Heart right ventricle (tissue), 16 donors: ENCODE results near the gene KRT78. TPM values are rescaled to one million over a fixed set of nuclear protein-coding genes. Genes with fewer than 3 reads are reported as not detected.

Experiments
- ATAC-seq, 8 donors: fragments of 200-7000 bp; cut with Tn5 transposase; one replicate each; pipeline ENCODE4 v1.9.1; 2020; ENCODE audit warnings: mild to moderate bottlenecking in 8 of 8, moderate library complexity in 8 of 8, moderate number of reproducible peaks in 1 of 8
- DNase-seq, 2 donors: peaks; one replicate each; pipeline ENCODE4 v3.0.0-alpha.2; 2020
- H3K27ac ChIP-seq, 10 donors: fragments of 200-600 bp; sonication (generic) in 2 of 10; one replicate each; pipeline versions ENCODE4 v1.5.0 to v1.8.0; 2020 to 2022; ENCODE audit warnings: mild to moderate bottlenecking in 3 of 10
- H3K27me3 ChIP-seq, 7 donors: fragments of 200-600 bp; one replicate each; pipeline ENCODE4 v1.8.0; 2021 to 2022; ENCODE audit warnings: mild to moderate bottlenecking in 2 of 7
- H3K36me3 ChIP-seq, 9 donors: fragments of 200-600 bp; sonication (generic) in 1 of 9; one replicate each; pipeline versions ENCODE4 v1.5.0 to v1.8.0; 2020 to 2022; ENCODE audit warnings: mild to moderate bottlenecking in 2 of 9
- H3K4me1 ChIP-seq, 9 donors: fragments of 200-600 bp; sonication (generic) in 1 of 9; one replicate each; pipeline versions ENCODE4 v1.5.0 to v1.8.0; 2020 to 2022; ENCODE audit warnings: mild to moderate bottlenecking in 4 of 9
- H3K4me3 ChIP-seq, 10 donors: fragments of 200-600 bp; sonication (generic) in 2 of 10; one replicate each; pipeline versions ENCODE4 v1.5.0 to v1.8.0; 2020 to 2022; ENCODE audit warnings: mild to moderate bottlenecking in 7 of 10, moderate library complexity in 2 of 10
- H3K9me3 ChIP-seq, 11 donors: fragments of 200-600 bp in 10 of 11; sonication (generic) in 2 of 11; one replicate each; pipeline versions ENCODE4 v1.5.0 to v1.8.0; 2013 to 2022; ENCODE audit warnings: mild to moderate bottlenecking in 2 of 11, control low read depth in 1 of 11, moderate library complexity in 1 of 11
- CTCF ChIP-seq, 9 donors: fragments of 200-600 bp; sonication (generic) in 2 of 9; IDR thresholded peaks; one replicate each; pipeline versions ENCODE4 v1.5.0 to v1.8.0; 2021 to 2022; ENCODE audit warnings: antibody characterized with exemption in 9 of 9, mild to moderate bottlenecking in 5 of 9, moderate library complexity in 1 of 9
- WGBS, 2 donors: extraction: QIAGEN DNeasy Blood & Tissue Kit; methylation state at CpG; one replicate each; pipeline ENCODE4 v1.1.7; 2013; ENCODE audit warnings: inconsistent platforms in 1 of 2; 5-methylcytosine and 5-hydroxymethylcytosine counted together
- intact Hi-C, 10 donors: fragments of 100-400 bp; cut with DNase I; formaldehyde crosslinking; loops; one replicate each; pipeline versions ENCODE4 v1.11.1 to v1.14.2; 2022
- polyA plus RNA-seq, 2 donors: library from polyadenylated mRNA; stranded (reverse); fragments of 200-250 nt; gene quantifications; one replicate each; pipeline ENCODE4 v1.2.3, GENCODE V29; 2013
- total RNA-seq, 10 donors: library from RNA; stranded (reverse); fragmentation: NEBNext Ultra II Directional in 3 of 10; extraction: Animal tissue kit (Norgen Biotek cat#: 25700) in 3 of 10; gene quantifications; one replicate each; pipeline versions ENCODE4 v1.2.1 to v1.2.4, GENCODE V29; 2021 to 2023
- donor health status: Arrhythmogenic right ventricular cardiomyopathy.
- donor health status: ischemic (EF 13 %, LVEDD 7.1; RV severe dilation, severe dysfunction).
- donor health status: healthy with polysubstance abuse.
- donor health status: DM: no; HTN: yes; CAD: no.
- donor health status: DM: no; HTN: no; CAD: no.
- donor health status: ischemic (EF 25% LVEDD 6.9; RV normal size, moderate dysfunction).
- donor health status: ischemic (EF 25% LVEDD 5.7; RV mildly dilated, moderate dysfunction).
- donor health status: healthy.
- donor health status: DM: yes; HTN: yes; CAD: no.
- donor health status: Ischemic cardiomyopathy.
- donor health status: ischemic (EF 35%, LVEDD 5.7; RV mildly dilated, moderate dysfunction).
- donor health status: nonischemic (EF 11% LVEDD 7.7; RV severe dilation, severe dysfunction).
- donor health status: DM: yes; HTN: yes; CAD: no.
- donor health status: PGD.
- donor health status: ischemic (EF 29% LVEDD 5.4; RV normal size, mild dysfunction).
- donor health status: nonischemic (EF 23%, LVEDD 6.1; RV moderate dilation, normal function).

Gene KRT78
- total and polyA plus RNA-seq, 12 donors = 0.07 TPM; not detected in 11

GRCh38 chr12:52828591-52829021, 20.2 kb downstream of the KRT78 start:
- intact Hi-C loops = no loop called here
- ATAC-seq = no peak
- H3K4me1 ChIP-seq = no peaks in the 10 kb centered on the region
- peaks cover 0 to 33% (median 10%) of the 10 kb centered on the region in 7 donors for H3K27me3 ChIP-seq
- no peaks in the 10 kb centered on the region for H3K9me3 ChIP-seq
- TF ChIP-seq CTCF (IDR thresholded peaks at IDR 0.05) = no peak
- WGBS, 2 donors = 28 to 43% methylated on average over 2 of the region's 2 CpGs
- H3K4me3 ChIP-seq = no peak overlapping the region
- no peak for DNase-seq
- H3K36me3 ChIP-seq = no peaks in the 10 kb centered on the region
- H3K27ac ChIP-seq = no peak overlapping the region

GRCh38 chr12:52828156-52828555, 20.6 kb downstream of the KRT78 start:
- Histone ChIP-seq H3K36me3 (no peaks in the 10 kb centered on the region), H3K9me3 (no peaks in the 10 kb centered on the region), H3K27me3 (peaks cover 0 to 34% (median 10%) of the 10 kb centered on the region in 7 donors), H3K4me3 (no peak overlapping the region), H3K27ac (no peak overlapping the region), H3K4me1 (no peaks in the 10 kb centered on the region)
- DNase-seq (no peak), ATAC-seq (no peak)
- intact Hi-C loops = no loop called here
- TF ChIP-seq CTCF (IDR thresholded peaks at IDR 0.05) = no peak

DNA sequence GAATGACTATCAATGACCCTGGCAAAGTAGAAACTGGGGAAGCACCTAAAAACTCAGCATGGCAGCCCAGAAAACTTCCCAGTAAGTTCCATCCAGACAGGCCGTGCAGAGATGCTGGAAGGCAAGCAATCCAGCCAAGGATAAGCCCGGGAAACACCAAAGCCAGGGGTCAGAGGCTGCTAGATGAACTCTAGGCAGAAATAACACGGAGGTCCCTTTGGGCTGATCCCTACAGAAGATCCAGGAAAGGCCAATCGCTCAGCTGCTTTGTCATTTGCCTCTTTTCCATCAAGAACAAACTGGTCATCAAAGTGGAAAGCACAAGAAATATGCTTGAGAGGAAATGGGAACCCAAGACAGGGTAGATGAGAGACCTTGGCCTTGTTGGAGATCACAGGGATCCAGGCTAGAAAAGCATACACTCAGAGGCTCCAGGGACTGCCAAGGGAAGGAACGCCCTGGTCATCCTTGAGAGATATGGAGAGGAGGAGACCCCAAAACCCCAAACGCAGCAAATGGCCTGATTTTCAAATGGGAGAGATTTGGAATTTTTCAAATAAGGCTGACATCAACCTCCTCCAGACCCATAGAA, 21.2 kb downstream of the KRT78 start:
- Histone ChIP-seq H3K36me3 (no peaks in the 10 kb centered on the region), H3K9me3 (no peaks in the 10 kb centered on the region), H3K27ac (no peak overlapping the region), H3K4me1 (no peaks in the 10 kb centered on the region), H3K27me3 (peaks cover 0 to 28% (median 7%) of the 10 kb centered on the region in 7 donors), H3K4me3 (no peak overlapping the region)
- no peak for DNase-seq
- TF ChIP-seq CTCF (IDR thresholded peaks at IDR 0.05) = no peak
- no peak for ATAC-seq
- intact Hi-C loops = no loop called here
- WGBS, 2 donors = 77 to 83% methylated on average over 6 of the region's 6 CpGs

DNA sequence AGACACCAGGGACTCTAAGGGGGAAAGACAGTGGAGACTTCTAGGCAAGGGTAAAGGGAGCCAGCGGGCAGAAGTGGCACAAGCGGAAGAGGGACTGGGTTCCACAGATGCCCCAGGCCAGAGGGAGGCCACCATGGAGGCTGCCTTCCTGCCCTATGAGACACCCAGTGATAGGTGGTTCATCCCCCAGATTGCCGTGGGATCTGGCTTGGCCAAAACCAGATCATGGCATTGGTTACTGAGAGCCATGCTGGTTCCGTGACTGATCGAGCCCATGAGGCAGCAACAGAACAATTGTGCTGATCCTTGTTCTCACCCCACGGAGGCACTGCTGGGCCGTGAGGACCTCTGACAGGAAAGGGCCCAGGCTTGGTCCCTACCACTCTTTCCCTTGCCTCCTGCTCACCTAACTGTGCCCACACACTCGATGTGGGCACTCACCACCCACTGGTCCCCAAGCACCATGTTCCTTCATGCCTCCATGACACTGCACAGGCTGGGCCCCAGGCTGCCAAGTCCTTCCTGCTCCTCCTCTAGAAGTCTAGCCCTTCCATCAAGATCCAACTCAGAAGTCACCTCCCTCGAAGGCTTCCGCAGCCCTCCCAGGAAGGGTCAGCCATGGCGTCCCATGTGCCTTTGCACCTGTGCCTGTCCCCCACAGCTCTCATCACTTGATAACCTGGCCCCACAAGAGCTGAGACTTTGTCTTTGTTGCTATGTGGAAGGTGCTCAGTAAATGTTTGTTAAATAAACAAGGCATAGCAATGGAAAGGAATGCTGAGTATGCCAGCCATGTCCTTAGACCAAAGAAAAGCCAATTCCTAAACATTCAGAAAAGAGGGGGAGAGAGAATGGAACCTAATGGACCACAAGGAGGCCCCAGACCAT, 21.9 kb downstream of the KRT78 start:
- Histone ChIP-seq H3K27me3 (peaks cover 0 to 21% (median 6%) of the 10 kb centered on the region in 7 donors), H3K9me3 (no peaks in the 10 kb centered on the region), H3K4me3 (no peak overlapping the region), H3K27ac (no peak overlapping the region), H3K4me1 (no peaks in the 10 kb centered on the region), H3K36me3 (no peaks in the 10 kb centered on the region)
- WGBS, 2 donors = 87 to 92% methylated on average over 11 of the region's 11 CpGs
- no peak for TF ChIP-seq CTCF (IDR thresholded peaks at IDR 0.05)
- ATAC-seq (no peak), DNase-seq (no peak)
- intact Hi-C loops = no loop called here
